Activated T-cell treated with anti-CD3 and anti-CD28 coated beads, Interleukin-2, amount 50 U/mL, for 24 hours (primary cell): ENCODE results near the gene CUL2.

Experiments used
- DNase-seq: peaks from one replicate; pipeline ENCODE4 v3.0.0-alpha.2; 2020
- H3K27ac Mint-ChIP-seq: 2 replicates; pipeline ENCODE4 v1.8.0; 2020; ENCODE audit warnings: mild to moderate bottlenecking, mixed read lengths
- H3K27me3 Mint-ChIP-seq: 2 replicates; pipeline ENCODE4 v1.8.0; 2020; ENCODE audit warnings: mixed read lengths
- H3K36me3 Mint-ChIP-seq: 2 replicates; pipeline ENCODE4 v1.8.0; 2020; ENCODE audit warnings: low read depth, mixed read lengths
- H3K4me1 Mint-ChIP-seq: 2 replicates; pipeline ENCODE4 v1.8.0; 2020; ENCODE audit warnings: low read depth, mixed read lengths
- H3K4me3 Mint-ChIP-seq: 2 replicates; pipeline ENCODE4 v1.8.0; 2020; ENCODE audit warnings: mild to moderate bottlenecking, moderate library complexity, mixed read lengths
- H3K9me3 Mint-ChIP-seq: 2 replicates; pipeline ENCODE4 v1.8.0; 2020; ENCODE audit warnings: mixed read lengths

CUL2 gene

GRCh38 chr10:35019041-35020024 is 70.8 kb downstream of the CUL2 start:
- peak overlapping the region; percentile 79 for H3K27ac Mint-ChIP-seq
- peaks cover 26% of the 10 kb centered on the region for H3K4me1 Mint-ChIP-seq
- no peaks in the 10 kb centered on the region for H3K27me3 Mint-ChIP-seq
- no peak overlapping the region for H3K4me3 Mint-ChIP-seq
- no peaks in the 10 kb centered on the region for H3K9me3 Mint-ChIP-seq
- no peak for DNase-seq
- peaks cover 77% of the 10 kb centered on the region for H3K36me3 Mint-ChIP-seq

DNA sequence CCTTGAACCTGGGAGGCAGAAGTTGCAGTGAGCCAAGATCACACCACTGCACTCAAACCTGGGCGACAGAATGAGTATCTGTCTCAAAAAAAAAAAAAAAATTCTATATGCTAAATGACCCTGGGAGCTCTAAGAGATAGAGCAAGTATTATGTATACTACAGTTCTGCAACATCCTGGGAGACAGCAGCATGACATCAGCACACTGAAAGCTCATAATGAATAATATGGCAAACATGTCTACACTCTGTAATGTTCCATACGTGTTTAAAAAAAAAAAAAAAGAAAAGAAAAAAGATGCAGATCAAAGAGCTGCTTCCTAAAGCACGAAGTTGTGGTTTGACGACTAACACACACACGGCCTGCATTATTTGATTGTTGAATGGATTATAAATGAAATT is 72.5 kb downstream of the CUL2 start:
- Mint-ChIP-seq H3K4me3 (no peak overlapping the region), H3K27ac (peak overlapping the region; percentile 68), H3K27me3 (no peaks in the 10 kb centered on the region), H3K36me3 (peaks cover 74% of the 10 kb centered on the region), H3K9me3 (no peaks in the 10 kb centered on the region), H3K4me1 (peaks cover 29% of the 10 kb centered on the region)
- DNase-seq, result no peak

DNA sequence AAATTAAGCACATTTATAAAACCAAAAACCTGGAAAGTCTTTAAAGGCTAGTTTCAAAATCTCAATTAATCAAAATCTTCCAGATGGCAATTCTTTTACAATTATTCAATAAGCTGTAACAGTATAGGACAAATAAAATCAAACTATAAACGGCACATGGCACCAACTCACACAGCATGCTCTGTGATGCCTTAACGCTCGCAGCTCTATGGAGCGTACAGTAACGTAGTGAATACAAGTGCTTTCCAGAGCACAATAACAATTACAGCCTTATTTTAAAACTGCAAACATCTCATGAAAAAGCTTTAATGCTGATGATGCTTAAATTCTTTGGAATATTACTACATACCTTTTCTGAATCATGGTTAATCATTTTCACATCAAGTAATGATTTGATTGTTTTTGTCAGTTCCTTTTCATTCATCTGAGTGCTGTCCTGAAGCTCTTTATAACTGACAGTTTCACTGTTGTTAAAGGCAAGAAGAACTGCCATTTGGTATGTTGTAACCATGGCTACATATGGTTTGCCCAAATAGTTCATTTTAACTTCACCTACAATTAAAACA is 74.2 kb downstream of the CUL2 start:
- H3K36me3 Mint-ChIP-seq, result peaks cover 76% of the 10 kb centered on the region
- no peak overlapping the region for H3K4me3 Mint-ChIP-seq
- peaks cover 41% of the 10 kb centered on the region for H3K4me1 Mint-ChIP-seq
- no peak for DNase-seq
- H3K27me3 Mint-ChIP-seq, result no peaks in the 10 kb centered on the region
- H3K27ac Mint-ChIP-seq, result peak overlapping the region; percentile 63
- H3K9me3 Mint-ChIP-seq, result no peaks in the 10 kb centered on the region

GRCh38 chr10:35012781-35013180 is 77.4 kb downstream of the CUL2 start:
- Mint-ChIP-seq H3K4me3 (no peak overlapping the region), H3K4me1 (peaks cover 26% of the 10 kb centered on the region), H3K27ac (peak overlapping the region; percentile 6), H3K36me3 (peaks cover 81% of the 10 kb centered on the region), H3K27me3 (no peaks in the 10 kb centered on the region), H3K9me3 (no peaks in the 10 kb centered on the region)
- no peak for DNase-seq

DNA sequence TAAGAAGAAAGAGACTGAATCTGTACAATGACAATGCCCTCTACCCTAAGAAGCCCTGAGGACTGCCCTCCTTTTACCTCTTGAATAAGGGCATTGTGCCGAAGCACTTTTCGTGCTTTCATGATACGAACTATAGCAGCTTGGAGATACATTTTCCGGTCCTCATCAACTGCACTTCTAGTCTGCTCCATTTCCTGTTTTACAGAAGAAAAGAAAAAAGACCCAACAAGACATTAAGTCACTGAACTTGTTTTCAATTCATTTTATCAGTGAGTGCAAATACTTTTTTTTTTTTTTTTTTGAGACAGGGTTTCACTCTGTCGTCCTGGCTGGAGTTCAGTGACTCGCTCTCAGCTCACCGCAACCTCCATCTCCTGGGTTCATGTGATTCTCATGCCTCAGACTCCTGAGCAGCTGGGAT is 78.4 kb downstream of the CUL2 start:
- no peak for DNase-seq
- H3K4me3 Mint-ChIP-seq, result peak overlapping the region; percentile 6
- H3K36me3 Mint-ChIP-seq, result peaks cover 76% of the 10 kb centered on the region
- H3K9me3 Mint-ChIP-seq, result no peaks in the 10 kb centered on the region
- H3K27me3 Mint-ChIP-seq, result no peaks in the 10 kb centered on the region
- peak overlapping the region; percentile 73 for H3K27ac Mint-ChIP-seq
- H3K4me1 Mint-ChIP-seq, result peaks cover 23% of the 10 kb centered on the region

DNA sequence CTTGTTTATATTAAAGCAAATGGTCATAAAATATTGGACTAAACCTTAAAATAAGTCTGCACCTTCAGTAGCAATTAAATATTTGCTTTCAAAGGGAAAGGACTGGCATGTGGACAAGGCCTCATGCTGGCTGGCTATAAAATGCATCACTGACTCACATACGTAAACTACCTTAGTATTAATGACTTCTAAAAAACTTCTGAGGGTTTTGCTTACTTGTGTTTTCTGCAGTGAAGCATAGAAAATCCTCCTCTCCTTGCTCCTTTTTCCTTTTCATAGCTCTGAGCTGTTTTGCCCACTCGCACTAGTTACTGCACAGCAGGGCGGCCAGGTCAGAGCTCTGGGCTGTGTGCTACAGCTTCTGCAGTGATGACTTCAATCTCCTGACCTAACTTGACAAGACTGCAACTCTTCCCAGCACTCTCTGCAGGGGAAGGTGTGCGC is 82.3 kb downstream of the CUL2 start:
- Mint-ChIP-seq H3K9me3 (no peaks in the 10 kb centered on the region), H3K27me3 (no peaks in the 10 kb centered on the region), H3K4me3 (no peak overlapping the region), H3K36me3 (peaks cover 60% of the 10 kb centered on the region), H3K4me1 (peaks cover 15% of the 10 kb centered on the region), H3K27ac (no peak overlapping the region)
- DNase-seq, result no peak

DNA sequence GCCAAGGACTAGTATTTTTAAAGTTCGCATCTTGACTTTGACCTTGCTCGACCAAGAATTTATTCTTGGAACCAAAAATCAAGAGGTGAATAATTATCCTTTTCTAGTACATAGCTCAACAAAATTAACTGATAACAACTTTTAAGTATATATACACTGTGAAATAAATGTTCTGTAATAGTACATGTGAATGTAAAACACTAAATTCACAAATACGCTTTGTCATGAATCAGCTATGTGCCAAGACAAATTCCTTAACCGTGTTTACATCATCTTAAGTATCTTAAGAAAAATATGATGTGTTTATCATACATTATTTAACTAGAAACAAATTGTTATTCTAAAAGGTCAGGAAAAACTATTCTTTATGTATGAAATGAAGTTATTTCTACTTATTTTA is 83.3 kb downstream of the CUL2 start:
- Mint-ChIP-seq H3K4me3 (no peak overlapping the region), H3K4me1 (peaks cover 5% of the 10 kb centered on the region), H3K27ac (no peak overlapping the region), H3K36me3 (peaks cover 55% of the 10 kb centered on the region), H3K27me3 (no peaks in the 10 kb centered on the region), H3K9me3 (no peaks in the 10 kb centered on the region)
- no peak for DNase-seq

DNA sequence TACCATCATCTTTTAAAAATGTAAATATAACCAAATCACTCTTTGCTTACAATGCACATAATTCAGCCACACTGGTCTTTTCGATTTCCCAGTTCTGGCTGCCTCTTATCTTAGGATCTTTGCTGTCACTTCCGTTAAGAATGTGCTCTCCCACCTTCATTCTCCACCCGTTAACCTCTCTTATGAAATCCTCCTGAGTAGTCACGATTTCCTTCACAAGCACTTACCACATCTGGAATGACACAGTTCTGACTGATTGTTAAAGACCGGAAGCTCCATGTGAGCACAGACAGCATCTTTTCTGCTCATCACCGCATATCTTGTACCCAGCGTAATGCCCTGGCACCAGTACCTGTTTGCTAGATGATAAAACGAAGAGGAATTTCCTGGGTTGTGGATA is 84.3 kb downstream of the CUL2 start:
- DNase-seq, result no peak
- Mint-ChIP-seq H3K4me1 (no peaks in the 10 kb centered on the region), H3K27ac (no peak overlapping the region), H3K9me3 (no peaks in the 10 kb centered on the region), H3K27me3 (no peaks in the 10 kb centered on the region), H3K36me3 (peaks cover 52% of the 10 kb centered on the region), H3K4me3 (no peak overlapping the region)

DNA sequence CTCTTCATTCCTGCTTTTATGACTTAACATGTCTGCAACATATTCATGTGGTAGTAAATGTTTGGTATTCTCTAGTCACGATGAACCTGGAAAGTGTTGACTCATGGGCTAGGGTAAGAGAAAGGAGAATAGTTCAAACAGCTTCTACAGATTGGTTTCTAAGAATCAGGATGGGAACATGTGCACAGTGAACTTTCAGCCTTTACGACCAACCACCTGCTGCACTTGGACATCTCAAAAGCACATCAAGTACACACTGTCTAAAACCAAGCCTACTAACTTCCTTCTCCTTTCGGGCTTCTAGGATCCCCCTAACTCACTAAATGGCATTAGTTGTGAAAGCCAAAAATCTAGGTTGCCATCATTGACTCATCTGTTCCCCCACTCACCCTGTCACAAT is 85.5 kb downstream of the CUL2 start:
- no peak for DNase-seq
- H3K9me3 Mint-ChIP-seq, result no peaks in the 10 kb centered on the region
- no peaks in the 10 kb centered on the region for H3K4me1 Mint-ChIP-seq
- H3K4me3 Mint-ChIP-seq, result no peak overlapping the region
- H3K36me3 Mint-ChIP-seq, result peaks cover 40% of the 10 kb centered on the region
- H3K27ac Mint-ChIP-seq, result peak overlapping the region; percentile 6
- no peaks in the 10 kb centered on the region for H3K27me3 Mint-ChIP-seq

DNA sequence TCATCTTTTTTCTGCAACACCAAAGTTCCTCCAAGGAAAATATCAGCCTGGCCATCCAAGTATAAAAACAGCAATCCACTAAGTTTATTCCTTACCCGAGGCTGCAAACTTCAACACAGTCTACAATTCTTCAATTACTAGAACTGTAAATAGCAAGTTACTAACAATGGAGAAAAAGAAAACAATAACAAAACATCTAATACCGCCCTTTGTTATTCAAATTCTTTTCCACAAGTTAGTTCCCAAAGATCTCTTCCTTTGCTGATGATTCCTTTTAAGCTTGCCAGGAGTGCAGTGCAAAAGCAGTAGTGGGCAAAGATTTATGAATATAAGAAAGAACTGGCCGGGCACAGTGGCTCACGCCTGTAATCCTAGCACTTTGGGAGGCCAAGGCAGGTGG is 86.2 kb downstream of the CUL2 start:
- DNase-seq, result no peak
- no peaks in the 10 kb centered on the region for H3K9me3 Mint-ChIP-seq
- no peaks in the 10 kb centered on the region for H3K4me1 Mint-ChIP-seq
- H3K4me3 Mint-ChIP-seq, result no peak overlapping the region
- no peaks in the 10 kb centered on the region for H3K27me3 Mint-ChIP-seq
- no peak overlapping the region for H3K27ac Mint-ChIP-seq
- peaks cover 35% of the 10 kb centered on the region for H3K36me3 Mint-ChIP-seq

DNA sequence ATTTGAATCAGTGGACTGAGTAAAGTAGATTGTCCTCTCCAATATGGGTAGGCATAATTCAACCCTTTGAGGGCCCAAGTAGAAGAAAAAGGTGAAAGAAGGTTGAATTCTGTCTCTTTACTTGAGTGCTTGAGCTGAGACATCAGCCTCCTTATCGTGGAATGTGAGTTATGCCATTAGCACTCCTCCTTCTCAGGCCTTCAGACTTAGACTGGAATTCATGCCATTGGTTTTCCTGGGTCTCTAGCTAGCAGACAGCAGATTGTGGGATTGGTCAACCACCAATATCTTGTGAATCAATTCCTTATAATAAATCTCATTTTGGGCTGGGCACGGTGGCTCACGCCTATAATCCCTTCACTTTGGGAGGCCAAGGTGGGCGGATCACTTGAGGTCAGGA is 89.2 kb downstream of the CUL2 start:
- Mint-ChIP-seq H3K27ac (no peak overlapping the region), H3K36me3 (peaks cover 24% of the 10 kb centered on the region), H3K27me3 (no peaks in the 10 kb centered on the region), H3K4me3 (no peak overlapping the region), H3K4me1 (peaks cover under 1% of the 10 kb centered on the region), H3K9me3 (no peaks in the 10 kb centered on the region)
- DNase-seq, result no peak

DNA sequence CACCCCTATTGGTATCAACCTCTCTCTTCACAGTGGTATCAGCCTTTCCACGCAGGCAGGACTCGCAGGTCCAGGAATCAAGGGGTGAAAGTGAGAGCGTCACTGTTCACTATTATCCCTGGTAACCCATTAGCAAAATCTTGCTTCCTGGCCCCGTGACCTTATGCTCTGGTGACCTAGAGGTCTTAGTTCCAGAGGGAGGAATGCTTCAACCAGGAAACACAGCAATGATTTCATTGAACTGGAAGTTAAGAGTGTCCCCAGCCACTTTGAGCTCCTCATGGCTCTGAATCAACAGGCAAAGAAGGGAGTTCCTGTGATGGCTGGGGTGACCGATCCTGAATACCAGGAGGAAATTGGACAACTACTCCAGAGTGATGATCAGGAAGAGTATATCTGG is 90.6 kb downstream of the CUL2 start:
- H3K36me3 Mint-ChIP-seq, result peaks cover 15% of the 10 kb centered on the region
- no peaks in the 10 kb centered on the region for H3K9me3 Mint-ChIP-seq
- peaks cover 14% of the 10 kb centered on the region for H3K4me1 Mint-ChIP-seq
- no peak for DNase-seq
- no peak overlapping the region for H3K4me3 Mint-ChIP-seq
- H3K27ac Mint-ChIP-seq, result no peak overlapping the region
- no peaks in the 10 kb centered on the region for H3K27me3 Mint-ChIP-seq

- Mint-ChIP-seq H3K36me3 (peaks cover 13% of the 10 kb centered on the region), H3K27ac (no peak overlapping the region), H3K27me3 (no peaks in the 10 kb centered on the region), H3K9me3 (no peaks in the 10 kb centered on the region), H3K4me1 (peaks cover 20% of the 10 kb centered on the region), H3K4me3 (no peak overlapping the region)
- no peak for DNase-seq
Observed at GRCh38 chr10:34998940-34999339, 91.2 kb downstream of the CUL2 start.

GRCh38 chr10:34996843-34997242 is 93.3 kb downstream of the CUL2 start:
- Mint-ChIP-seq H3K27me3 (no peaks in the 10 kb centered on the region), H3K27ac (peak overlapping the region; percentile 12)
- no peak for DNase-seq

DNA sequence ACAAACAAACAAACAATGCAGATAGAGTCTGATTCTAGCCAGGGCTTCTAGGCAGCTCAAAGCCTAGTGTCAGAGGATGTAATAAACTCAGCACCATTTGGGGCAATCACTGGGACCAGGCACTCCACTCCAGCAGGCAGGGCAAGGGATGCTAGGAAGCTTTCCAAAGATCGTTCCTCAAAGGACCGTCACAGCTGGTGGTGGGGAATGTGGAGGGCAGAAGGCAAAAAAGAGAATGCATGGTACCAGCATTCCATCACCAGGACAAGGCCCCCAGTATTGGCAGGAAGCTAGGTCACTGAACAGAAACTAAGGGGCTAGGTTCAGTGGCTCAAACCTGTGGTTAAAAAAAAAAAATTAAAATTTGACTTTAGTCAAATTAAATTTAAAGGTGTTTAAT is 94.2 kb downstream of the CUL2 start:
- no peak overlapping the region for H3K27ac Mint-ChIP-seq

More at GRCh38 chr10:34996843-34997242, 93.3 kb downstream of the CUL2 start:
- Mint-ChIP-seq H3K36me3 (peaks cover 3% of the 10 kb centered on the region), H3K4me3 (no peak overlapping the region), H3K9me3 (no peaks in the 10 kb centered on the region), H3K4me1 (peaks cover 22% of the 10 kb centered on the region)

More for the DNA sequence above, 94.2 kb downstream of the CUL2 start:
- DNase-seq, result no peak
- Mint-ChIP-seq H3K9me3 (no peaks in the 10 kb centered on the region), H3K27me3 (no peaks in the 10 kb centered on the region), H3K36me3 (no peaks in the 10 kb centered on the region), H3K4me3 (no peak overlapping the region), H3K4me1 (peaks cover 22% of the 10 kb centered on the region)
